ENCODE data around the gene C11orf98. TPM values are rescaled to one million over a fixed set of nuclear protein-coding genes. Genes with fewer than 3 reads are reported as not detected.

C11orf98 gene
- total and polyA plus RNA-seq, 2 of the 13 experiments (the other 11 are each of a cell fraction or from before 2014, with no cell fraction given) = 30.4 to 91.8 TPM

GRCh38 chr11:62705880-62706849, 41.2 kb upstream of the C11orf98 start (continued):
- TF ChIP-seq FOXO4 (CRISPR knock-in tag; conservative IDR thresholded peaks at IDR 0.05) (no peak), EHMT2 (IDR thresholded peaks at IDR 0.05; ENCODE audit: borderline replicate concordance, low read depth, low read length) (no peak), PHF8 (CRISPR knock-in tag; IDR thresholded peaks at IDR 0.05) (peak; percentile 56; the same call in 1 of the 2 replicates), TCF7 (IDR thresholded peaks at IDR 0.05; ENCODE audit: low read depth) (no peak), ZNF382 (CRISPR knock-in tag; IDR thresholded peaks at IDR 0.05; ENCODE audit: borderline replicate concordance) (no peak), HMGA1 (CRISPR knock-in tag; conservative IDR thresholded peaks at IDR 0.05) (no peak), MTA1 (CRISPR knock-in tag; IDR thresholded peaks at IDR 0.05; ENCODE audit: borderline replicate concordance) (no peak), AKAP8 (CRISPR knock-in tag; IDR thresholded peaks at IDR 0.05) (peak; percentile 72; the same call in 1 of the 2 replicates), GMEB2 (CRISPR knock-in tag; IDR thresholded peaks at IDR 0.05; ENCODE audit: low read depth) (no peak), ARNTL (CRISPR knock-in tag; IDR thresholded peaks at IDR 0.05) (no peak), ZNF646 (CRISPR knock-in tag; IDR thresholded peaks at IDR 0.05) (no peak), ZNF841 (CRISPR knock-in tag; IDR thresholded peaks at IDR 0.05; ENCODE audit: borderline replicate concordance) (no peak), ZNF501 (CRISPR knock-in tag; IDR thresholded peaks at IDR 0.05) (peak; percentile 78), ZSCAN25 (CRISPR knock-in tag; IDR thresholded peaks at IDR 0.05) (peak; percentile 66; the same call in 1 of the 2 replicates), TRAFD1 (CRISPR knock-in tag; IDR thresholded peaks at IDR 0.05; ENCODE audit: borderline replicate concordance) (no peak), POLR2AphosphoS2 (IDR thresholded peaks at IDR 0.05; ENCODE audit: low read depth, low read length) (no peak), ZNF335 (CRISPR knock-in tag; IDR thresholded peaks at IDR 0.05) (no peak)

All from HepG2 (cell line).